Choroid plexus epithelial cell (primary cell): ENCODE results near the gene CCT6A.
"Not testable (repeated sequence)": the region's sequence is repeated elsewhere in the genome, so short reads cannot be mapped to it uniquely, and the experiment has no call there.

Experiments used
- DNase-seq: peaks from one replicate; pipeline ENCODE4 v3.0.0-alpha.2; 2010; ENCODE audit warnings: low read depth
- H3K4me3 ChIP-seq: 2 replicates; pipeline ENCODE4 v1.5.1; 2011; ENCODE audit warnings: low read depth, mild to moderate bottlenecking, control low read depth, low read length, moderate library complexity
- TF ChIP-seq, protein P1 (sequence below): conservative IDR thresholded peaks from 2 replicates; pipeline ENCODE4 v1.5.1; 2011; ENCODE audit warnings: low read depth, mild to moderate bottlenecking, control low read depth, inconsistent platforms, low read length, moderate library complexity

The CCT6A gene

DNA sequence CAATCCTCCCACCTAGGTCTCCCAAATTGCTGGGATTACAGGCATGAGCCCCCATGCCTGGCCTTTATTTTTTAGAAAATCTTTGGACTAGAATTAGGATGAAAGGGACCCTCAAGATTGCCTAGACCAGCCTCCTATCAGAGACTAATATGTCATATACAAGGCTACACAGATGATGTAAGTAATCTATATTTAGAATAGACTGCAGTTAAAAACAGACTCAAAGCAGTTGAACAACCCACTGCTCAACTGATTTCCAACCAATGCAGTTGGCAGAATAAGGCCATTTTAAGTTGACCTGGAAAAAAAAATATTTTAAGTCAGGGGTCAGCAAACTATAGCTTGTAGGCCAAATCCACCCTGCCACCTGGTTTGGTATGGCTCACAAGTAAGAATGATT is 28.1 kb upstream of the CCT6A start:
- H3K4me3 ChIP-seq: no peak overlapping the region
- TF ChIP-seq, protein P1, sequence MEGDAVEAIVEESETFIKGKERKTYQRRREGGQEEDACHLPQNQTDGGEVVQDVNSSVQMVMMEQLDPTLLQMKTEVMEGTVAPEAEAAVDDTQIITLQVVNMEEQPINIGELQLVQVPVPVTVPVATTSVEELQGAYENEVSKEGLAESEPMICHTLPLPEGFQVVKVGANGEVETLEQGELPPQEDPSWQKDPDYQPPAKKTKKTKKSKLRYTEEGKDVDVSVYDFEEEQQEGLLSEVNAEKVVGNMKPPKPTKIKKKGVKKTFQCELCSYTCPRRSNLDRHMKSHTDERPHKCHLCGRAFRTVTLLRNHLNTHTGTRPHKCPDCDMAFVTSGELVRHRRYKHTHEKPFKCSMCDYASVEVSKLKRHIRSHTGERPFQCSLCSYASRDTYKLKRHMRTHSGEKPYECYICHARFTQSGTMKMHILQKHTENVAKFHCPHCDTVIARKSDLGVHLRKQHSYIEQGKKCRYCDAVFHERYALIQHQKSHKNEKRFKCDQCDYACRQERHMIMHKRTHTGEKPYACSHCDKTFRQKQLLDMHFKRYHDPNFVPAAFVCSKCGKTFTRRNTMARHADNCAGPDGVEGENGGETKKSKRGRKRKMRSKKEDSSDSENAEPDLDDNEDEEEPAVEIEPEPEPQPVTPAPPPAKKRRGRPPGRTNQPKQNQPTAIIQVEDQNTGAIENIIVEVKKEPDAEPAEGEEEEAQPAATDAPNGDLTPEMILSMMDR: no peak
- no peak for DNase-seq

DNA sequence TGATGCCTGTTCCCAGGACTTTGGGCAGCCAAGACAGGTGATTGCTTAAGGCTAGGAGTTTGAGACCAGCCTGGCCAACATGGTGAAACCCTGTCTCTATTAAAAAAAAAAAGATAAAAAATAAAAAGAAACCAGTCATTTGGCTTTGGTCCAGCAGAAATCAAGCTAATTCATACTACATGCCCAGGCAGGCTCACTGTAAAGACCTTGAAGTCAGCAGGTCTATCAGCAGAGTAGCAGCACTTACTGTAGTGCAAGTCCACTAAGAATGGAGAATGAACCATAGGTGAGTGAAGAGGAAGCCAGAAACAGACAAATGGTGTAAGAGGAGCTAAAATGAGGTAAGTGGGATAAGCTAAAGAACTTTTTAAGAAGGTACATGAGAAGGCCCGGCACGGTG is 25.0 kb upstream of the CCT6A start:
- TF ChIP-seq, protein P1: no peak
- no peak overlapping the region for H3K4me3 ChIP-seq
- DNase-seq: no peak

DNA sequence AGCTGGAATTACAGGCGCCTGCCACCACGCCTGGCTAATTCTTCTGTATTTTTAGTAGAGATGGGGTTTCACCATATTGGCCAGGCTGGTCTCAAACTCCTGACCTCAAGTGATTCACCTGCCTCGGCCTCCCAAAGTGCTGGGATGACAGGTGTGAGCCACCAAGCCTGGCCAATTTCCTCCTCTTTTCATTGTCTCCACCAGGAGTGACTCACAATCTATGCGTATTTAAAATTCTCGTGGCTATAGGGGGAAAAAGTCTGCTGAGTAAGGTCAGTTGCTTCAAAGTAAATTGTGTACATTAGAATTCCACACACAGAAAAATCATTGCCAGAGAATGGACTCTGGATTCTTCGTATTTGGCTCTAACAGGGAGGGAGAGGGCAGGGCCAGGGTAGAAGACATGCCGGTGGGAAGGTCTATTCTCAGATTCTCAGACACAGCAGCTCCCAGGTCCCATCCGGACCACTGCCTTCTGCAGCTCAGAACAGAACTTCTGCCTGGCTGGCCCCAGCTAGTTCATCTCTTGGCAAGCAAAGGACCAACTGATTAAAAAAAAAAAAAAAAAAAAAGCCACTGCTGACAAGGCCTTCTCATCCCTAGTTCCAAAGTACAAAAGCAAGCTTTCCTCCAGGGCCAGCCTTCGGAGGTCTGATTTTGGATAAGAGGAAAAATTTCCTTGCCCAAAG is 22.5 kb upstream of the CCT6A start:
- no peak overlapping the region for H3K4me3 ChIP-seq
- DNase-seq: peak; percentile 42
- TF ChIP-seq, protein P1: no peak

DNA sequence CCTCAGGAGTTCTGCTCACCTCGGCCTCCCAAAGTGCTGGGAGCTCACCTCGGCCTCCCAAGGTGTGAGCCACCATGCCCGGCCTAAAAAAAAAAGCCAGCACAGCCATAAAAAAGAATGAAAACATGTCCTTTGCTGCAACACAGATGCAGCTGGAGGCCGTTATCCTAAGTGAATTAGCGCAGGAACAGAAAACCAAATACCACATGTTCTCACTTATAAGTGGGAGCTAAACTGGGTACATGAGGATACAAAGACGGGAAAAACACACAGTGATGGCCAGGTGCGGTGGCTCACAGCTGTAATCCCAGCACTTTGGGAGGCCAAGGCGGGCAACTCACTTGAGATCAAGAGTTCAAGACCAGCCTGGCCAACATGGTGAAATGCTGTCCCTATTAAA is 21.2 kb upstream of the CCT6A start:
- TF ChIP-seq, protein P1: no peak
- DNase-seq: no peak
- no peak overlapping the region for H3K4me3 ChIP-seq

DNA sequence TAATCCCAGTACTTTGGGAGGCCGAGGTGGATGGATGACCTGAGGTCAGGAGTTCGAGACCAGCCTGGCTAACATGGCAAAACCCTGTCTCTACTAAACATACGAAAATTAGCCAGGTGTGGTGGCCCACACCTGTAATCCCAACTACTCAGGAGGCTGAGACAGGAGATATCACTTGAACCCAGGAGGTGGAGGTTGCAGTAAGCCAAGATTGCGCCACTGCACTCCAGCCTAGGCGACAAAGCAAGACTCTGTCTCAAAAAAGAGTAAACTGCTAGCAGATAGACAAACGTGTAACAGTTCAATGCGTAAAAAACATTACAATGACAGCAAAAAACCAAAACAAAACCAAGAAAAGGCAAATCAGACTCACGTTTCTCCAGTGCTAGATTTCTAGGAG is 20.0 kb upstream of the CCT6A start:
- not testable (repeated sequence) for H3K4me3 ChIP-seq

DNA sequence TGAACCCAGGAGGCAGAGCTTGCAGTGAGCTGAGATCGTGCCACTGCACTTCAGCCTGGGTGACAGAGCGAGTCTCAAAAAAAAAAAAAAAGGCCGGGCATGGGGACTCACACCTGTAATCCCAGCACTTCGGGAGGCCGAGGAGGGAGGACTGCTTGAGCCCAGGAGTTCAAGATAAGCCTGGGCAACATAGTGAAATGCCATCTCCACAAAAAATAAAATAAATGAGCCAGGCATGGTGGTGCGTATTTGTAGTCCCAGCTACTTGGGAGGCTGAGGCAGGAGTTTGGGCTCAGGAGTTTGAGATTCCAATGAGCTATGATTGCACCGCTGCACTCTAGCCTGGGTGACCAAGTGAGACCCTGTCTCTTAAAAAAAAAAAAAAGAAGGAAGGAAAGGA is 19.0 kb upstream of the CCT6A start:
- H3K4me3 ChIP-seq: not testable (repeated sequence)

More for the DNA sequence above, 20.0 kb upstream of the CCT6A start:
- not testable (repeated sequence) for DNase-seq

DNA sequence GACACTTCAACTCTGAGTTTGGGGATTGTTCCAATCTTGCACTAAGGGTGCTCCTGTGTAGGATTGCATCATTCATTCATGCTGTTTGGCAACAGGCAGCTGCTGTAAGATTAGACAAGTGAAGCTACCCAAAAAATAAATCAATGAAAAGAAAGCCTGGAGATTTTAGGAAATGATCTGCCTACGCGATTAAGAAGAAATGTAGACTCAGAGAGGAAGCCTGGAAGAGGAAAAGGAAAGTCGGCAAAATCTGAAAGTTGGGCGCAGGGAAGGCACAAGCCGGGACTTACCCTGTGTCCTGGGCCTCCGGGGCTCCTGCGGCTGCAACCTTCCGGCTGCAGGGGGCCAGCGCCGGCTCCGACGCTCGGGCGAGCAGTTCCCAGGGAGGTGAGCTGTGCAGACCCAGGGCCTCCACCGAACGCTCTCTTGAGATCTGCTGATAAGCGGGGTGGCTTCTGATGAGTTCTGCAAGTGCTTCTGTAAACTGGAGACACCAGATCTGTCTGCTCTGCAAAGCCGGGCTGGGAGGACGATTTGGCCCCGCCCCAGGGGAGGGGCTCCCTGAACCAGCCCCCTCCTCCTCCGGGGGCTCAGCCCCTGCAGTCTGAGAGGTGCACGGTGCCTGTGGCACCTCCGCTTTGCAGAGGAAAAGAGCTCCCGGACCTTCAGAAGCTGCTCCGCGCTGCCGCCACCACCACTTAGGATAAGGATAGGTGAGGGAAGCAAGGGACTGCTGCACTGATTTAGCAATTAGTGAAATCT is 17.7 kb upstream of the CCT6A start:
- H3K4me3 ChIP-seq: peak overlapping the region; percentile 64
- peak; percentile 77 for DNase-seq
- TF ChIP-seq, protein P1: peak; percentile 49

More for the DNA sequence above, 19.0 kb upstream of the CCT6A start:
- DNase-seq: not testable (repeated sequence)

DNA sequence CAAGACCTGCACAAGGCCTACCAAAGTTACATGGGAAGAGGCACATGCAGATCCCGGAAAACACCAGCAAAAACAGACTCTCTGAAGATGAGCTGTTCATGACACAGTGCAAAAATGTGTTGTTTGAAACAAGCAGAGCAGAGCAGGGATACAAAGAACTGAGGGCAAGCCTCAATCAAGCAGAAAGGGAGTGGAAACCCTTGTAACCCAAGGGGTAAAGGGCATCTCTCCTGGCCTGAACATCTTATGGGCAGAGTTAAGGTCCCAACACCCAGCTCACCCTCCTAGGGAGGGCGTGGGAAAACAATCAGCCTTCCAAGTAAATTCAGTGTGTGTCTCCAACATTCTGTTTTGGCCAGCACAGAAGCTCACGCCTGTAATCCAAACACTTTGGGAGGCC is 10.8 kb upstream of the CCT6A start:
- no peak overlapping the region for H3K4me3 ChIP-seq
- no peak for DNase-seq
- TF ChIP-seq, protein P1: no peak

DNA sequence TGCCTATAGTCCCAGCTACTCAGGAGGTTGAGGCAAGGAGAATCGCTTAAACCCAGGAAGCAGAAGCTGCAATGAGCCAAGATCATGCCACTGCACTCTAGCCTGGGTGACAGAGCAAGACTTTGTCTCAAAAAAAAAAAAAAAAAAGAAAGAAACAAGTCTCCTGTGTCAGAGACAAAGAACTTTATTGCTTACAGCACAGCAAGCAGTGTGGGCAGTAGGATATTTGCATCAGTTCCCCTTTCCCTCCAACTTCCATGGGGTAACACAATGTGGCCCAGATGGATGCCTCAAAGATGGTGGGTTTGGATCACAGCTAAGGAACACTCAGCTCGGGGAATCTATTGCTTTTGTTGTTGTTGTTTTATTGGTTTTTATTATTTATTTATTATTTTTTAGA is 5.8 kb upstream of the CCT6A start:
- H3K4me3 ChIP-seq, DNase-seq: not testable (repeated sequence)
